IPS DF 4.7 (cell line): ENCODE results near the gene SMCO3.
A peak's percentile ranks its signal among the peaks of the same experiment; 100 is the strongest.

Experiments
- DNase-seq: peaks from one replicate; pipeline ENCODE4 v3.0.0-alpha.2; 2013; ENCODE audit warnings: low spot score; ENCODE audit errors: extremely low read depth

SMCO3 gene

GRCh38 chr12:14828892-14829291 lies 14.9 kb upstream of the SMCO3 start:
- DNase-seq, result no peak

- no peak for DNase-seq
Observed at GRCh38 chr12:14827043-14827442, 13.1 kb upstream of the SMCO3 start.

- no peak for DNase-seq
Observed at GRCh38 chr12:14826491-14826890, 12.5 kb upstream of the SMCO3 start.

- DNase-seq, result no peak
Observed at GRCh38 chr12:14825256-14825655, 11.3 kb upstream of the SMCO3 start.

DNA sequence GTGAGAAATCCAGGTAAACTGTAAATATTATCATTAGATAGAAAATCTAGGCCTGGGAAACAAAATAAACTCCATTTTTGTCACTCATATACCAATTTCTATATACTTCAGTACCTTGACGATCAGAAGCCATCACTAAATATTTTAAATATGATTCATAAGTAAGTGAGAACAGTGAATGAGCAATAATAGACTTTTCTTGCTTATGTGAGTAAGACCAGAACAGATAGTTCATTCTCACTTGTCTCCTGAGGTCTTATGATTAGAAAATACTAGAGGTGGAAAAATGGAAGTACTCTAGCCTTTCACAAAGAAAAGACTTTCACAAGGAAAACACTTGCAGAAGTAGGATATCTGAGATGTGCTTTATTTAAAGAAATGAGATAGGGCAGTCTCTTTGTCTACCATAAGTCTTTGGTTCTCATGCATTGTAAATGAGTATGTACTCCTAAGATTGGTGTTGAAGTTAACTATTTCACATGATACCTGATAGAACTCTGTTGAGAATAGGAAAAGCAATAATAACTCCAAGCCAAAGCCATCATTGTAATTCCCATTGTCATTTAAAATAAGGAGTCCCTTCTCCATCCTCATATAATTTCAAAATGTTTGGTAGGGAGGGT lies 10.1 kb upstream of the SMCO3 start:
- DNase-seq, result no peak

GRCh38 chr12:14811486-14811885 lies 2.5 kb downstream of the SMCO3 start:
- DNase-seq, result no peak

GRCh38 chr12:14810953-14811483 lies 3.0 kb downstream of the SMCO3 start:
- no peak for DNase-seq

DNA sequence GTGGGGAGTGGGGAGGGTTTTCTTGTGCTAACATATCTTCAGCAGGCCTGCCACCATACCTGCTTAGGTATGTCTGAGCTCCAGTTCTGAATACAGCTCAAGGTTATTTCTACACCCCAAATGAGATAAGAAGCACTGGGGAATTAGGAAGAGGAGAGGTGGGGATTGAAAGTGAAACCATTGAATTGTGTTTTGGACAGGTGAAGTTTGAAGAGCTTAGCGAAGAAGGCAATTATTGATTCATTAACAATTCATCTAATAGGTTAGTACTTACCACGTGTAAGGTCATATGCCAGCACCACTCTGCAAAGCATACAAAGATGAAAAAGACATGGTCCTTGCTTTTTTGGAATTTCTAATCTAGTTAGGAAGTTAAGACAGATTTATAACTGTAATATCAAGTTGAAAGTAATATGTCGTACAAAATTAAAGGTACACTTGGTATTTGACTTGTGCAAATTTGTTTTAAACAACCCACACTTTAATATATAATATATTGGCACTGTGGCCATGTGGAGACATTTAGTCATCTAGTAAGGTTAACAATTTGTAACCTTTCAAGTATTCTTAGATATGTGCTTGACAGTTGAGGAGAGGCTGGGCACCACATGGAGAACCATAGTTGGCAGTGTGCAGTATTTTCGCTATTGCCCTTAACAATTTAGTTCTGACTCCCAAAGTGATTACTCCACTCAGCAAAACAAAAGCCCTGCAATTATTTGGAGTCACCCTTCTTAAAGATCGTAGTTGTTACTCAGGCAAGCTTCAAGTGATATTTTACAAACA lies 3.6 kb downstream of the SMCO3 start:
- no peak for DNase-seq

DNA sequence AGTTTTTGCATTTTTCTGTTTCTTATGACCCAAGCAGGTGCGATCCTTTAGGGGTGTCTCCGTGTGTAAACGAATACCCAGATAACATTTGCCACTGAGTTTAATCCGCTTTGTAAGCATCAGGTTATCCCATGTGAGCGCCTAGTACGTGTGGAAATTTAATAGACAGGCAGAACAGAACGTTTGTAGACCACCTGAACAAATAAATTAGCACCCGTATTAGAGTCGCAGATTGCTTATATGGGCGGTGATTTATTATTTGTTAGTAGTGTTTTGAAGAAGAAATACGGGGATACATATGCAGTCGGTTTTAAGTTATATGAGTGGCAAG lies 10.2 kb downstream of the SMCO3 start:
- no peak for DNase-seq

- peak; percentile 99 for DNase-seq
Observed at GRCh38 chr12:14803011-14803829, 10.8 kb downstream of the SMCO3 start, which contains the start of the genes C12orf60 and WBP11. C12orf60 (plus strand) TSS chr12:14803670; CDS start chr12:14822936, 19,266 bp downstream. WBP11 (minus strand) TSS chr12:14803478; CDS start chr12:14801383, 2,095 bp downstream.

- no peak for DNase-seq
Observed at GRCh38 chr12:14802721-14803010, 11.3 kb downstream of the SMCO3 start.

- DNase-seq, result no peak
Observed at GRCh38 chr12:14802247-14802646, 11.7 kb downstream of the SMCO3 start.

GRCh38 chr12:14795028-14795448 lies 18.9 kb downstream of the SMCO3 start:
- DNase-seq, result no peak

GRCh38 chr12:14785568-14785967 lies 28.4 kb downstream of the SMCO3 start:
- no peak for DNase-seq

- DNase-seq, result no peak
Observed at GRCh38 chr12:14784471-14784870, 29.5 kb downstream of the SMCO3 start.

DNA sequence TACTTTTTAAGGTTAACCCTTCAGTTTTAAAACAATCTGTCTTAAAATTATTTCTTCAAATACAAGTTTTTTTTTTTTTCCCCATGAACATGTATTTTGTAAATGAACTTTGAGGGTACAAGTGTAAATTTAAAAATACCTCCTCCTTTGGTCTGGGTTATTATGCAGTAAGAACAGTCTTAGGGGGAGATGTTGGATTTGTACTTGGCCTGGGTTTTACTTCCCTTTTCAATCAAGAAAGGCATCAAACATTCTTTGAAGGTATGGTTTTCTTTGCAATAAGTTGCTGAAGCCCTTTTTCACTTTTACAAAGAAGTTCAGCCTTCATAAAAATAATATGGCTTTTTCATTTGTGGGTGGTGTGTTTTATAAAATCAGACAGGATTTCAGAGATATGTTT lies 31.2 kb downstream of the SMCO3 start:
- DNase-seq, result no peak

DNA sequence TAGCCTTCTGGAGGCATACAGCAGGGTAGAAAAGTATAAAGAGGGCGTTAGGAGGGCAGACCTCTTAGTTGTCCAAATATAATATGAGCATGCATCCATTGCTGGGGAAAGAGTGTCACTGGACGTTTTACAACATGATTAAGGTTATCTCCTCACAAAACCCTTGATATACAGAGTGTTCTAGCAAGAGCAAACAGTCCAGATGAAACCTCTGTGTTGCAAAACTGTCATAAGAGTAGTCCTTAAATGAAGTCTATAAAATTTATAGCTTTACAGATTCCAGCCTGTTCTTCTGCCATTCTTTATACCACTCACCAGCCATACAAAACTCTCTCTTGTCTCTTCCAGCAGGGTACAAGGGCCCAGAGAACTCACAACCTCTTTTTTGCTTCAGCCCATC lies 32.4 kb downstream of the SMCO3 start:
- DNase-seq, result no peak

DNA sequence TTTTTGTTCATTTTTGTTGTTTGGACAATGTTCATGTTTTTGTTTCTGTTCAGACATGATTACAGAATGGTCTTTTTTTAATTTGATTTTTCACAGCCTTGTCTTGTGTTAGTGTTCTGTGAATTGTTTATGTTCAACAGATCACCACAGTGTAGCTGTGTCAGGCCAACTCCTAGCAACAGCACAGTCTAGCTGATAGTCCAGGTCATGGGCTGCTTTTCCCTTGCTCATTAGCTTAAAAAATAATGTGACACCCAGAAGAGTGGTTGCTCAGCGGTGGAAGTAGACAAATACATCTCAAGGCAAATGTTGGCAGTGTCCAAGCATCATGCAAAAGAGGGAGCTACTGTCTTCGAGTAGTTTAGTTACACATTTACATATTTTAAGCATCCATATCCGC lies 33.1 kb downstream of the SMCO3 start:
- DNase-seq, result no peak

GRCh38 chr12:14779834-14780233 lies 34.1 kb downstream of the SMCO3 start:
- no peak for DNase-seq

GRCh38 chr12:14777271-14777670 lies 36.7 kb downstream of the SMCO3 start:
- no peak for DNase-seq

- DNase-seq, result no peak
Observed at GRCh38 chr12:14776236-14776961, 37.6 kb downstream of the SMCO3 start.

DNA sequence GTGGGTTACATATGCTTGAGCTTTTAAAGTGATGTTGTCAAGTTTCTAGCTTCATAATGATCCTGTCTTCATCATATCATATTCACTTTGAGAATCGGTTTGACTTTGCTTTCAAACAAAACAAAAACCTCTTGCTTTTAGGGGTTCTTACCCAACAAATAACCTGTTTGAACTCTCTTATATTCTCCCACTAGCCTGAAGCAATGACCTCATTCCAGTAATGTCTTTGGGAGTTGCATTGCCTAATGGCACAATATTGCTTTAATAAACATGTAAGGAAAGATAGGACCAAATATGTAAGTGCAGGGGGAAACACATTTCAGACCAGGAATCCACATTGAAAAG lies 38.4 kb downstream of the SMCO3 start:
- no peak for DNase-seq
